H1 (cell line): Measurements from ENCODE around the gene SDF2. TPM values are rescaled to one million over a fixed set of nuclear protein-coding genes. Genes with fewer than 3 reads are reported as not detected.

Experiments
- BCL11A ChIP-seq, 2 experiments: IDR thresholded peaks; one replicate each; pipeline ENCODE4 v1.6.1; 2011; ENCODE audit warnings: low read depth in 2 of 2, low read length in 2 of 2, mild to moderate bottlenecking in 2 of 2
- CBX8 ChIP-seq: fragments of 300-800, 300-1000 bp; sonication (generic); IDR thresholded peaks from 2 replicates; pipeline ENCODE4 v1.7.1; 2016; ENCODE audit warnings: low read depth, low read length, borderline replicate concordance
- KDM5A ChIP-seq: fragments of 200-600 bp; IDR thresholded peaks from 2 replicates; pipeline ENCODE4 v1.7.1; 2012; ENCODE audit warnings: mild to moderate bottlenecking, low read length, inconsistent platforms, mixed read lengths
- MAFK ChIP-seq: IDR thresholded peaks from 2 replicates; pipeline ENCODE4 v1.6.1; 2012; ENCODE audit warnings: low read depth, mild to moderate bottlenecking, improper control_type of control experiment, low read length
- TBP ChIP-seq: IDR thresholded peaks from 2 replicates; pipeline ENCODE4 v1.6.1; 2011; ENCODE audit warnings: low read depth, low read length, improper control_type of control experiment
- YY1 ChIP-seq: IDR thresholded peaks from 2 replicates; pipeline ENCODE4 v1.6.1; 2011; ENCODE audit warnings: low read depth, mild to moderate bottlenecking, low read length
- polyA plus RNA-seq, 7 experiments: library from polyadenylated mRNA; depleted of rRNA in 3 of 7; stranded (reverse) in 5 of 7; unstranded in 2 of 7; fragments of >200 nt in 5 of 7; fragments of 200-250 nt in 2 of 7; gene quantifications; 1 replicate in 5 of 7; 2 replicates in 1 of 7; 4 replicates in 1 of 7; pipeline versions ENCODE4 v1.2.1 to v1.2.3, GENCODE V29; 2011 to 2013; ENCODE audit warnings: missing spikeins in 2 of 7, mixed read lengths in 2 of 7
- total RNA-seq: library from RNA; stranded (reverse); fragmentation: NEBNext Ultra II Directional; extraction: Animal tissue kit (Norgen Biotek cat#: 25700); gene quantifications from 2 replicates; pipeline ENCODE4 v1.2.1, GENCODE V29; 2021
- TF ChIP-seq, protein P1 (sequence below): fragments of 300-600 bp; sonication (generic); IDR thresholded peaks from 2 replicates; pipeline ENCODE4 v1.7.1; 2012; ENCODE audit warnings: low read length, moderate library complexity, mild to moderate bottlenecking, inconsistent platforms; ENCODE audit not compliant: insufficient replicate concordance

SDF2 gene
- total and polyA plus RNA-seq, 2 of the 8 experiments (the other 6 are each of a cell fraction or from before 2014, with no cell fraction given), result 44.8 to 65.4 TPM

DNA sequence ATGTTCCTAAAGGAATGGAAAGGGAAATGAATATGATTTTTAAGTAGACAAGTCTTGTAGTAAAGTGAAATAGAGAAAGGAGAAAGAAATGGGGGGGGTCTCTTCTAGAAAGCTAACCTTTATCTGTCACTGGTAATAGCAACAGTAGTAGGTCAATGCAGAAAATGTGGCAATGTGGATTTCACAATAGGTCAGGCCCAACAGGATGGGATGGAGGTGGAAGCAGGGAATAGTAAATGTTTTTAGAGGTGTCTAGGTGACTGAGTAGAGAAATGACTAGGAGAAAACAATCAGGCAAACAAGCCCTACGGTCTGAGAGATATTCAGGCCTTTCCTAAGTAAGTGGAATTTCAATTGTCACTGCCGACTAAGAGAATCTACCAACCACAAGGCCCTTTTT, 41.7 kb downstream of the SDF2 start (continued):
- TF ChIP-seq, protein P1, sequence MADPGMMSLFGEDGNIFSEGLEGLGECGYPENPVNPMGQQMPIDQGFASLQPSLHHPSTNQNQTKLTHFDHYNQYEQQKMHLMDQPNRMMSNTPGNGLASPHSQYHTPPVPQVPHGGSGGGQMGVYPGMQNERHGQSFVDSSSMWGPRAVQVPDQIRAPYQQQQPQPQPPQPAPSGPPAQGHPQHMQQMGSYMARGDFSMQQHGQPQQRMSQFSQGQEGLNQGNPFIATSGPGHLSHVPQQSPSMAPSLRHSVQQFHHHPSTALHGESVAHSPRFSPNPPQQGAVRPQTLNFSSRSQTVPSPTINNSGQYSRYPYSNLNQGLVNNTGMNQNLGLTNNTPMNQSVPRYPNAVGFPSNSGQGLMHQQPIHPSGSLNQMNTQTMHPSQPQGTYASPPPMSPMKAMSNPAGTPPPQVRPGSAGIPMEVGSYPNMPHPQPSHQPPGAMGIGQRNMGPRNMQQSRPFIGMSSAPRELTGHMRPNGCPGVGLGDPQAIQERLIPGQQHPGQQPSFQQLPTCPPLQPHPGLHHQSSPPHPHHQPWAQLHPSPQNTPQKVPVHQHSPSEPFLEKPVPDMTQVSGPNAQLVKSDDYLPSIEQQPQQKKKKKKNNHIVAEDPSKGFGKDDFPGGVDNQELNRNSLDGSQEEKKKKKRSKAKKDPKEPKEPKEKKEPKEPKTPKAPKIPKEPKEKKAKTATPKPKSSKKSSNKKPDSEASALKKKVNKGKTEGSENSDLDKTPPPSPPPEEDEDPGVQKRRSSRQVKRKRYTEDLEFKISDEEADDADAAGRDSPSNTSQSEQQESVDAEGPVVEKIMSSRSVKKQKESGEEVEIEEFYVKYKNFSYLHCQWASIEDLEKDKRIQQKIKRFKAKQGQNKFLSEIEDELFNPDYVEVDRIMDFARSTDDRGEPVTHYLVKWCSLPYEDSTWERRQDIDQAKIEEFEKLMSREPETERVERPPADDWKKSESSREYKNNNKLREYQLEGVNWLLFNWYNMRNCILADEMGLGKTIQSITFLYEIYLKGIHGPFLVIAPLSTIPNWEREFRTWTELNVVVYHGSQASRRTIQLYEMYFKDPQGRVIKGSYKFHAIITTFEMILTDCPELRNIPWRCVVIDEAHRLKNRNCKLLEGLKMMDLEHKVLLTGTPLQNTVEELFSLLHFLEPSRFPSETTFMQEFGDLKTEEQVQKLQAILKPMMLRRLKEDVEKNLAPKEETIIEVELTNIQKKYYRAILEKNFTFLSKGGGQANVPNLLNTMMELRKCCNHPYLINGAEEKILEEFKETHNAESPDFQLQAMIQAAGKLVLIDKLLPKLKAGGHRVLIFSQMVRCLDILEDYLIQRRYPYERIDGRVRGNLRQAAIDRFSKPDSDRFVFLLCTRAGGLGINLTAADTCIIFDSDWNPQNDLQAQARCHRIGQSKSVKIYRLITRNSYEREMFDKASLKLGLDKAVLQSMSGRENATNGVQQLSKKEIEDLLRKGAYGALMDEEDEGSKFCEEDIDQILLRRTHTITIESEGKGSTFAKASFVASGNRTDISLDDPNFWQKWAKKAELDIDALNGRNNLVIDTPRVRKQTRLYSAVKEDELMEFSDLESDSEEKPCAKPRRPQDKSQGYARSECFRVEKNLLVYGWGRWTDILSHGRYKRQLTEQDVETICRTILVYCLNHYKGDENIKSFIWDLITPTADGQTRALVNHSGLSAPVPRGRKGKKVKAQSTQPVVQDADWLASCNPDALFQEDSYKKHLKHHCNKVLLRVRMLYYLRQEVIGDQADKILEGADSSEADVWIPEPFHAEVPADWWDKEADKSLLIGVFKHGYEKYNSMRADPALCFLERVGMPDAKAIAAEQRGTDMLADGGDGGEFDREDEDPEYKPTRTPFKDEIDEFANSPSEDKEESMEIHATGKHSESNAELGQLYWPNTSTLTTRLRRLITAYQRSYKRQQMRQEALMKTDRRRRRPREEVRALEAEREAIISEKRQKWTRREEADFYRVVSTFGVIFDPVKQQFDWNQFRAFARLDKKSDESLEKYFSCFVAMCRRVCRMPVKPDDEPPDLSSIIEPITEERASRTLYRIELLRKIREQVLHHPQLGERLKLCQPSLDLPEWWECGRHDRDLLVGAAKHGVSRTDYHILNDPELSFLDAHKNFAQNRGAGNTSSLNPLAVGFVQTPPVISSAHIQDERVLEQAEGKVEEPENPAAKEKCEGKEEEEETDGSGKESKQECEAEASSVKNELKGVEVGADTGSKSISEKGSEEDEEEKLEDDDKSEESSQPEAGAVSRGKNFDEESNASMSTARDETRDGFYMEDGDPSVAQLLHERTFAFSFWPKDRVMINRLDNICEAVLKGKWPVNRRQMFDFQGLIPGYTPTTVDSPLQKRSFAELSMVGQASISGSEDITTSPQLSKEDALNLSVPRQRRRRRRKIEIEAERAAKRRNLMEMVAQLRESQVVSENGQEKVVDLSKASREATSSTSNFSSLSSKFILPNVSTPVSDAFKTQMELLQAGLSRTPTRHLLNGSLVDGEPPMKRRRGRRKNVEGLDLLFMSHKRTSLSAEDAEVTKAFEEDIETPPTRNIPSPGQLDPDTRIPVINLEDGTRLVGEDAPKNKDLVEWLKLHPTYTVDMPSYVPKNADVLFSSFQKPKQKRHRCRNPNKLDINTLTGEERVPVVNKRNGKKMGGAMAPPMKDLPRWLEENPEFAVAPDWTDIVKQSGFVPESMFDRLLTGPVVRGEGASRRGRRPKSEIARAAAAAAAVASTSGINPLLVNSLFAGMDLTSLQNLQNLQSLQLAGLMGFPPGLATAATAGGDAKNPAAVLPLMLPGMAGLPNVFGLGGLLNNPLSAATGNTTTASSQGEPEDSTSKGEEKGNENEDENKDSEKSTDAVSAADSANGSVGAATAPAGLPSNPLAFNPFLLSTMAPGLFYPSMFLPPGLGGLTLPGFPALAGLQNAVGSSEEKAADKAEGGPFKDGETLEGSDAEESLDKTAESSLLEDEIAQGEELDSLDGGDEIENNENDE, result no peak
- no peak for TF ChIP-seq MAFK
- TF ChIP-seq TBP, result no peak
- no peak for TF ChIP-seq CBX8
- no peak for TF ChIP-seq BCL11A (IDR thresholded peaks at IDR 0.05; ENCODE audit: low read depth in 2 of 2, low read length in 2 of 2)
- no peak for TF ChIP-seq KDM5A
- no peak for TF ChIP-seq YY1
- TF ChIP-seq, all 59 proteins: peak for 0
